Cerebellar cortex (tissue), 1 donor: ENCODE data around the gene LGALS4.
"Not testable (repeated sequence)": the region's sequence is repeated elsewhere in the genome, so short reads cannot be mapped to it uniquely, and the experiment has no call there.

Experiments used
- DNase-seq: peaks from one replicate; pipeline ENCODE4 v3.0.0-alpha.2; 2015; ENCODE audit warnings: low spot score

Gene LGALS4

GRCh38 chr19:38821230-38821825, 8.6 kb upstream of the LGALS4 start:
- not testable (repeated sequence) for DNase-seq

- DNase-seq = no peak
Measured at GRCh38 chr19:38819231-38819920, 6.6 kb upstream of the LGALS4 start.

- DNase-seq = no peak
Measured at GRCh38 chr19:38817081-38817480, 4.3 kb upstream of the LGALS4 start.

GRCh38 chr19:38816131-38816750, 3.5 kb upstream of the LGALS4 start:
- no peak for DNase-seq

GRCh38 chr19:38815059-38816001, 2.6 kb upstream of the LGALS4 start:
- DNase-seq = no peak

GRCh38 chr19:38813932-38814331, 1.2 kb upstream of the LGALS4 start:
- not testable (repeated sequence) for DNase-seq

GRCh38 chr19:38813323-38813722, 578 bp upstream of the LGALS4 start:
- DNase-seq = no peak

GRCh38 chr19:38812009-38812840, 520 bp downstream of the LGALS4 start:
- no peak for DNase-seq

GRCh38 chr19:38809592-38810252, 3.0 kb downstream of the LGALS4 start:
- DNase-seq = no peak

- DNase-seq = no peak
Measured at GRCh38 chr19:38808741-38809140, 4.0 kb downstream of the LGALS4 start.

GRCh38 chr19:38807374-38808098, 5.2 kb downstream of the LGALS4 start:
- not testable (repeated sequence) for DNase-seq

- DNase-seq = no peak
Measured at GRCh38 chr19:38806371-38806770, 6.4 kb downstream of the LGALS4 start.

GRCh38 chr19:38805180-38805579, 7.6 kb downstream of the LGALS4 start:
- no peak for DNase-seq

GRCh38 chr19:38803543-38803942, 9.2 kb downstream of the LGALS4 start:
- DNase-seq = no peak

GRCh38 chr19:38801359-38802095, 11.2 kb downstream of the LGALS4 start:
- DNase-seq = no peak

GRCh38 chr19:38800577-38801347, 12.0 kb downstream of the LGALS4 start:
- DNase-seq = no peak

- no peak for DNase-seq
Measured at GRCh38 chr19:38799104-38799503, 13.6 kb downstream of the LGALS4 start.

- DNase-seq = not testable (repeated sequence)
Measured at GRCh38 chr19:38797781-38798180, 15.0 kb downstream of the LGALS4 start.

- DNase-seq = no peak
Measured at GRCh38 chr19:38796154-38796553, 16.6 kb downstream of the LGALS4 start.
